Fibroblast of the conjunctiva (primary cell): ENCODE measurements around the gene KCNH5.

Experiments used
- DNase-seq: peaks from one replicate; pipeline ENCODE4 v3.0.0-alpha.2; 2010; ENCODE audit warnings: low read depth

The KCNH5 gene

GRCh38 chr14:62673014-62673755, 372.1 kb downstream of the KCNH5 start:
- DNase-seq = no peak

- no peak for DNase-seq
Measured at GRCh38 chr14:62670526-62670925, 374.7 kb downstream of the KCNH5 start.

GRCh38 chr14:62667421-62667914, 377.8 kb downstream of the KCNH5 start:
- no peak for DNase-seq

- DNase-seq = no peak
Measured at GRCh38 chr14:62665286-62665685, 380.0 kb downstream of the KCNH5 start.

- DNase-seq = no peak
Measured at GRCh38 chr14:62663456-62663821, 381.8 kb downstream of the KCNH5 start.

GRCh38 chr14:62662811-62663455, 382.3 kb downstream of the KCNH5 start:
- no peak for DNase-seq

- no peak for DNase-seq
Measured at GRCh38 chr14:62661818-62662217, 383.4 kb downstream of the KCNH5 start.

- no peak for DNase-seq
Measured at GRCh38 chr14:62658631-62659030, 386.6 kb downstream of the KCNH5 start.

- DNase-seq = no peak
Measured at GRCh38 chr14:62657376-62657775, 387.9 kb downstream of the KCNH5 start.

- DNase-seq = peak; percentile 57
Measured at GRCh38 chr14:62655166-62655565, 390.1 kb downstream of the KCNH5 start.

GRCh38 chr14:62654641-62655040, 390.6 kb downstream of the KCNH5 start:
- DNase-seq = peak; percentile 13
